ENCODE data around the gene HSD17B14. TPM values are rescaled to one million over a fixed set of nuclear protein-coding genes. Genes with fewer than 3 reads are reported as not detected.

HSD17B14 gene
- total RNA-seq, 1 experiment from 2014 or later, result 1.0 TPM

Small RNA genes lying within 50 kb of the gene (small RNA-seq; reads per million reads assigned to genes)
- not detected for gene RNU6-317P

Other genes with a start within 250 kb of the HSD17B14 start
- gene SPACA4, start 229.7 kb downstream of the HSD17B14 start, total RNA-seq (2014; rRNA removed; shearing (Covaris generic); ENCODE audit: low replicate concordance), result not detected in 2 replicates
- 1.0 and 1.2 TPM in 2 replicates for gene FAM83E, start 221.4 kb downstream of the HSD17B14 start, total RNA-seq (2014; rRNA removed; shearing (Covaris generic); ENCODE audit: low replicate concordance)
- 3,031 and 4,148 TPM in 2 replicates for gene RPL18, start 217.3 kb downstream of the HSD17B14 start, total RNA-seq (2014; rRNA removed; shearing (Covaris generic); ENCODE audit: low replicate concordance)
- gene SPHK2, start 217.0 kb downstream of the HSD17B14 start, total RNA-seq (2014; rRNA removed; shearing (Covaris generic); ENCODE audit: low replicate concordance), result 23.0 and 30.6 TPM in 2 replicates
- 8.5 and 16.4 TPM in 2 replicates for gene DBP, start 199.1 kb downstream of the HSD17B14 start, total RNA-seq (2014; rRNA removed; shearing (Covaris generic); ENCODE audit: low replicate concordance)
- gene CA11, start 190.3 kb downstream of the HSD17B14 start, total RNA-seq (2014; rRNA removed; shearing (Covaris generic); ENCODE audit: low replicate concordance), result not detected in 2 replicates
- gene NTN5, start 163.5 kb downstream of the HSD17B14 start, total RNA-seq (2014; rRNA removed; shearing (Covaris generic); ENCODE audit: low replicate concordance), result 0.83 TPM in 1 of 2 replicates, not detected in the other
- not detected in 2 replicates for gene FUT2, start 140.5 kb downstream of the HSD17B14 start, total RNA-seq (2014; rRNA removed; shearing (Covaris generic); ENCODE audit: low replicate concordance)
- gene MAMSTR, start 116.8 kb downstream of the HSD17B14 start, total RNA-seq (2014; rRNA removed; shearing (Covaris generic); ENCODE audit: low replicate concordance), result 0.58 and 0.78 TPM in 2 replicates
- not detected in 2 replicates for gene RASIP1, start 95.9 kb downstream of the HSD17B14 start, total RNA-seq (2014; rRNA removed; shearing (Covaris generic); ENCODE audit: low replicate concordance)
- not detected in 2 replicates for gene IZUMO1, start 89.6 kb downstream of the HSD17B14 start, total RNA-seq (2014; rRNA removed; shearing (Covaris generic); ENCODE audit: low replicate concordance)
- gene FUT1, start 83.8 kb downstream of the HSD17B14 start, total RNA-seq (2014; rRNA removed; shearing (Covaris generic); ENCODE audit: low replicate concordance), result not detected in 2 replicates
- gene FGF21, start 81.0 kb downstream of the HSD17B14 start, total RNA-seq (2014; rRNA removed; shearing (Covaris generic); ENCODE audit: low replicate concordance), result not detected in 2 replicates
- 45.9 and 74.6 TPM in 2 replicates for gene BCAT2, start 25.5 kb downstream of the HSD17B14 start, total RNA-seq (2014; rRNA removed; shearing (Covaris generic); ENCODE audit: low replicate concordance)
- not detected in 2 replicates for gene PLEKHA4, start 32.1 kb upstream of the HSD17B14 start, total RNA-seq (2014; rRNA removed; shearing (Covaris generic); ENCODE audit: low replicate concordance)
- 22.6 and 31.3 TPM in 2 replicates for gene PPP1R15A, start 35.9 kb upstream of the HSD17B14 start, total RNA-seq (2014; rRNA removed; shearing (Covaris generic); ENCODE audit: low replicate concordance)
- not detected in 2 replicates for gene TULP2, start 62.3 kb upstream of the HSD17B14 start, total RNA-seq (2014; rRNA removed; shearing (Covaris generic); ENCODE audit: low replicate concordance)
- 57.5 and 98.2 TPM in 2 replicates for gene NUCB1, start 63.8 kb upstream of the HSD17B14 start, total RNA-seq (2014; rRNA removed; shearing (Covaris generic); ENCODE audit: low replicate concordance)
- gene DHDH, start 97.2 kb upstream of the HSD17B14 start, total RNA-seq (2014; rRNA removed; shearing (Covaris generic); ENCODE audit: low replicate concordance), result 1.4 and 3.3 TPM in 2 replicates
- gene BAX, start 118.4 kb upstream of the HSD17B14 start, total RNA-seq (2014; rRNA removed; shearing (Covaris generic); ENCODE audit: low replicate concordance), result 93.8 and 164 TPM in 2 replicates
- gene FTL, start 128.8 kb upstream of the HSD17B14 start, total RNA-seq (2014; rRNA removed; shearing (Covaris generic); ENCODE audit: low replicate concordance), result 6,036 and 6,638 TPM in 2 replicates
- gene GYS1, start 156.8 kb upstream of the HSD17B14 start, total RNA-seq (2014; rRNA removed; shearing (Covaris generic); ENCODE audit: low replicate concordance), result 39.0 and 42.6 TPM in 2 replicates
- 107 and 298 TPM in 2 replicates for gene RUVBL2, start 157.4 kb upstream of the HSD17B14 start, total RNA-seq (2014; rRNA removed; shearing (Covaris generic); ENCODE audit: low replicate concordance)
- not detected in 2 replicates for gene LHB, start 180.6 kb upstream of the HSD17B14 start, total RNA-seq (2014; rRNA removed; shearing (Covaris generic); ENCODE audit: low replicate concordance)
- not detected in 2 replicates for gene CGB3, start 187.8 kb upstream of the HSD17B14 start, total RNA-seq (2014; rRNA removed; shearing (Covaris generic); ENCODE audit: low replicate concordance)
- gene CGB2, start 195.4 kb upstream of the HSD17B14 start, total RNA-seq (2014; rRNA removed; shearing (Covaris generic); ENCODE audit: low replicate concordance), result not detected in 2 replicates
- not detected in 2 replicates for gene CGB1, start 200.4 kb upstream of the HSD17B14 start, total RNA-seq (2014; rRNA removed; shearing (Covaris generic); ENCODE audit: low replicate concordance)
- gene CGB5, start 207.4 kb upstream of the HSD17B14 start, total RNA-seq (2014; rRNA removed; shearing (Covaris generic); ENCODE audit: low replicate concordance), result not detected in 2 replicates
- not detected in 2 replicates for gene CGB8, start 212.6 kb upstream of the HSD17B14 start, total RNA-seq (2014; rRNA removed; shearing (Covaris generic); ENCODE audit: low replicate concordance)
- gene CGB7, start 221.3 kb upstream of the HSD17B14 start, total RNA-seq (2014; rRNA removed; shearing (Covaris generic); ENCODE audit: low replicate concordance), result not detected in 2 replicates
- not detected in 2 replicates for gene NTF4, start 228.3 kb upstream of the HSD17B14 start, total RNA-seq (2014; rRNA removed; shearing (Covaris generic); ENCODE audit: low replicate concordance)
- gene KCNA7, start 236.2 kb upstream of the HSD17B14 start, total RNA-seq (2014; rRNA removed; shearing (Covaris generic); ENCODE audit: low replicate concordance), result not detected in 2 replicates
- 420 and 646 TPM in 2 replicates for gene SNRNP70, start 249.0 kb upstream of the HSD17B14 start, total RNA-seq (2014; rRNA removed; shearing (Covaris generic); ENCODE audit: low replicate concordance)